ENCODE measurements around the gene UBE2Z. TPM values are rescaled to one million over a fixed set of nuclear protein-coding genes. Genes with fewer than 3 reads are reported as not detected.

Gene UBE2Z
- total and polyA plus RNA-seq, 2 of the 13 experiments (the other 11 are each of a cell fraction or from before 2014, with no cell fraction given) = 63.2 to 122 TPM

- TF ChIP-seq SP4 (CRISPR knock-in tag; IDR thresholded peaks at IDR 0.05) = no peak
- no peak for TF ChIP-seq ZSCAN20 (CRISPR knock-in tag; IDR thresholded peaks at IDR 0.05; ENCODE audit: borderline replicate concordance)
- TF ChIP-seq, protein P1, sequence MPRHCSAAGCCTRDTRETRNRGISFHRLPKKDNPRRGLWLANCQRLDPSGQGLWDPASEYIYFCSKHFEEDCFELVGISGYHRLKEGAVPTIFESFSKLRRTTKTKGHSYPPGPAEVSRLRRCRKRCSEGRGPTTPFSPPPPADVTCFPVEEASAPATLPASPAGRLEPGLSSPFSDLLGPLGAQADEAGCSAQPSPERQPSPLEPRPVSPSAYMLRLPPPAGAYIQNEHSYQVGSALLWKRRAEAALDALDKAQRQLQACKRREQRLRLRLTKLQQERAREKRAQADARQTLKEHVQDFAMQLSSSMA (CRISPR knock-in tag; IDR thresholded peaks at IDR 0.05) = no peak
- peak; percentile 63; the same call in 1 of the 2 replicates for TF ChIP-seq IKZF5 (CRISPR knock-in tag; IDR thresholded peaks at IDR 0.05)
- TF ChIP-seq PBX2 (CRISPR knock-in tag; IDR thresholded peaks at IDR 0.05) = no peak
- TF ChIP-seq NAIF1 (CRISPR knock-in tag; IDR thresholded peaks at IDR 0.05; ENCODE audit: borderline replicate concordance) = no peak
- no peak for TF ChIP-seq NBN (conservative IDR thresholded peaks at IDR 0.05)
- TF ChIP-seq FOXP4 (CRISPR knock-in tag; IDR thresholded peaks at IDR 0.05) = peak; percentile 58
- no peak for TF ChIP-seq ZNF709 (CRISPR knock-in tag; IDR thresholded peaks at IDR 0.05)
- TF ChIP-seq U2AF1 (optimal IDR thresholded peaks at IDR 0.05; ENCODE audit: low read depth, low read length) = no peak
- TF ChIP-seq KLF9 (CRISPR knock-in tag; IDR thresholded peaks at IDR 0.05; ENCODE audit: low read depth) = no peak
- TF ChIP-seq KDM1A (CRISPR knock-in tag; IDR thresholded peaks at IDR 0.05) = no peak
- TF ChIP-seq ZNF552 (CRISPR knock-in tag; IDR thresholded peaks at IDR 0.05; ENCODE audit: borderline replicate concordance) = no peak
- no peak for TF ChIP-seq ZNF512 (CRISPR knock-in tag; IDR thresholded peaks at IDR 0.05)
- no peak for TF ChIP-seq ZNF879 (CRISPR knock-in tag; IDR thresholded peaks at IDR 0.05)
- TF ChIP-seq, protein P2, sequence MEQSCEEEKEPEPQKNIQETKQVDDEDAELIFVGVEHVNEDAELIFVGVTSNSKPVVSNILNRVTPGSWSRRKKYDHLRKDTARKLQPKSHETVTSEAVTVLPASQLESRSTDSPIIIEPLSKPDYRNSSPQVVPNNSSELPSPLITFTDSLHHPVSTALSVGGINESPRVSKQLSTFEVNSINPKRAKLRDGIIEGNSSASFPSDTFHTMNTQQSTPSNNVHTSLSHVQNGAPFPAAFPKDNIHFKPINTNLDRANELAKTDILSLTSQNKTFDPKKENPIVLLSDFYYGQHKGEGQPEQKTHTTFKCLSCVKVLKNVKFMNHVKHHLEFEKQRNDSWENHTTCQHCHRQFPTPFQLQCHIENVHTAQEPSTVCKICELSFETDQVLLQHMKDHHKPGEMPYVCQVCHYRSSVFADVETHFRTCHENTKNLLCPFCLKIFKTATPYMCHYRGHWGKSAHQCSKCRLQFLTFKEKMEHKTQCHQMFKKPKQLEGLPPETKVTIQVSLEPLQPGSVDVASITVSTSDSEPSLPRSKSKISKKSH (CRISPR knock-in tag; IDR thresholded peaks at IDR 0.05; ENCODE audit: borderline replicate concordance) = no peak
- TF ChIP-seq ZNF605 (CRISPR knock-in tag; IDR thresholded peaks at IDR 0.05) = no peak
- peak; percentile 34; the same call in 1 of the 2 replicates for TF ChIP-seq RXRB (CRISPR knock-in tag; IDR thresholded peaks at IDR 0.05; ENCODE audit: borderline replicate concordance)
- TF ChIP-seq ZNF558 (CRISPR knock-in tag; IDR thresholded peaks at IDR 0.05; ENCODE audit: borderline replicate concordance) = no peak
- no peak for TF ChIP-seq ZNF260 (CRISPR knock-in tag; IDR thresholded peaks at IDR 0.05; ENCODE audit: borderline replicate concordance, low read depth)
- no peak for TF ChIP-seq ZNF777 (CRISPR knock-in tag; IDR thresholded peaks at IDR 0.05)
Observed at GRCh38 chr17:48954300-48954755, 46.1 kb downstream of the UBE2Z start (continued).

Data from HepG2 (cell line).